ENCODE data around the gene GOLIM4.

The GOLIM4 gene

DNA sequence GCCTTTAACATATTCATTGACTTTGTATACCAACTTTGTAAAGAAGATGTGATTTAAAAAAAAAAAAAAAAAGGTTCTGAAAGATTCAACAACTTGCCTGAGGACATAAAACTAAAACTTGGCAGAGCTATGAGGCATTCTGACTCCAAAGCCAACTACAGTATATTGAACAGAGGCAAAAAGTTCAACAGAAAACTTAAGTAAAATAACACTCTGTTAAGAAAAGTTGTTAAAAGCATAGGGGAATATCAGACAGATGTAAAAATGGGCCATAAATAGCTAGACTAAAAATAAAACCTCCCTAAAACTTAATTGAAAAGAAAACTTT is 23.4 kb downstream of the GOLIM4 start:
- no peak for TF ChIP-seq YY1 (IDR thresholded peaks at IDR 0.05; ENCODE audit: insufficient read depth, insufficient read length)
- no peak for TF ChIP-seq ZNF274 (IDR thresholded peaks at IDR 0.05; ENCODE audit: low read depth, low read length)
- no peak for TF ChIP-seq SUZ12 (IDR thresholded peaks at IDR 0.05; ENCODE audit: extremely low read depth, insufficient read depth, insufficient read length)
- H3K9ac ChIP-seq (ENCODE audit: insufficient read length, low read depth), result no peak overlapping the region
- H3K4me3 ChIP-seq (ENCODE audit: insufficient read length, low read depth), result no peak overlapping the region
- no peaks in the 10 kb centered on the region for H3K9me3 ChIP-seq (ENCODE audit: insufficient read depth, low read length)
- no peak for DNase-seq (ENCODE audit: low read depth, low spot score)
- H3K4me1 ChIP-seq (ENCODE audit: insufficient read depth, insufficient read length), result no peaks in the 10 kb centered on the region
- no peaks in the 10 kb centered on the region for H3K27me3 ChIP-seq (ENCODE audit: insufficient read depth, insufficient read length)
- peaks cover 6% of the 10 kb centered on the region for H3K36me3 ChIP-seq (ENCODE audit: insufficient read depth, insufficient read length, low read length)

DNA sequence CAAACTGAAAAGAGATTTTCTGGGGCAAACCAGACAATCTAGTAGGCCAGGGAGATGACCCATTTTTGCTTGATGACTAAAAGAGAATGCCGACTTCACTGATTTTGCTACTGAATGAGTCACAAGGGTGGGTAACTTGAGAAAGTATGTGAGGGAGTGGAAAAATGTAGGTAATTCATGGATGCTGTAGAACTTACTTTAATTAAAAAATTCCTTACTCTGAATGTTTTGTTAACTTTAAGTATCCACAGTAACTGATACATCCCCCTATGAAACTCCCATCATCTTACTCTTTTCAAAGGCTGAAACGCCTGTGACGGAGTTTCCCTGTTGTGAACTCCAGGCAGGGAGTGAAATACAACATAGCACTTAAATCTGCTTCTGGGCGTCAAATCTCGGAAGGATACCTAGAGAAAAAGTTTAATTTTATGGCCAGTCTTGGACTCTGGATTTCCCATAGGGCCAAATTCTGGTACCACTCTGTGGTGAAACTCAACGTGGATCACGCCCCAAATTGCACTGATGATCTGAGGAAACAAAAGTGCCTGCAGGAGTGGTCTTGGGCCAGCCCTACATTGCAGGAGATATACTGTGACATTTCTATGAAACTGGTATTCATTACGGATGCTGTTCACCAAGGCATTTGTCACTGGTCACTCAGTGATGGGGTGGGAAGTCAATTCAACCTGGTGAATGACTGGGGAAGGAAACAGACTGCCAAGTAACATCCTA is 24.0 kb downstream of the GOLIM4 start:
- Histone ChIP-seq H3K27me3 (ENCODE audit: insufficient read depth, insufficient read length) (no peaks in the 10 kb centered on the region), H3K9me3 (ENCODE audit: insufficient read depth, low read length) (no peaks in the 10 kb centered on the region), H3K4me1 (ENCODE audit: insufficient read depth, insufficient read length) (no peaks in the 10 kb centered on the region), H3K9ac (ENCODE audit: insufficient read length, low read depth) (no peak overlapping the region), H3K36me3 (ENCODE audit: insufficient read depth, insufficient read length, low read length) (peaks cover 3% of the 10 kb centered on the region), H3K4me3 (ENCODE audit: insufficient read length, low read depth) (no peak overlapping the region)
- TF ChIP-seq YY1 (IDR thresholded peaks at IDR 0.05; ENCODE audit: insufficient read depth, insufficient read length) (no peak), ZNF274 (IDR thresholded peaks at IDR 0.05; ENCODE audit: low read depth, low read length) (no peak), SUZ12 (IDR thresholded peaks at IDR 0.05; ENCODE audit: extremely low read depth, insufficient read depth, insufficient read length) (no peak)
- no peak for DNase-seq (ENCODE audit: low read depth, low spot score)

DNA sequence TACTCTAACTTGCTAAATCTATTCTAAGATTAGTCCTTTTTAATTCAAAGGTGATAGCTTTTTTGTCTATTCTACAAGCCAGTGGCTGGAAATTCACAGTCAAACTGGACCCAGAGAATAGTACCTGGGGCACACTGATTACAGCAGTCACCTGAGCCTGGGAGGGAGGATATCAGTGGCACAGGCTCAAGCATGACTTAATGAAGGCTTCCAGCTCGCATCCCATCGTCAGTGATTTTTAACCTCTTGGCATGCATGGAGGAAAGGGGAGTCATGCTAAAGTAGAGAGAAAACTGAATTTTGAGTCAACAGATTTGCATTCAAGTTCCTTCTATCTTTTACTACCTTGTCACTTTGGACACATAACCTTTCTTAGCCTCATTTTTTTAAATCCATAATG is 24.8 kb downstream of the GOLIM4 start:
- Histone ChIP-seq H3K27me3 (ENCODE audit: insufficient read depth, insufficient read length) (no peaks in the 10 kb centered on the region), H3K4me1 (ENCODE audit: insufficient read depth, insufficient read length) (no peaks in the 10 kb centered on the region), H3K9ac (ENCODE audit: insufficient read length, low read depth) (no peak overlapping the region), H3K36me3 (ENCODE audit: insufficient read depth, insufficient read length, low read length) (peaks cover 3% of the 10 kb centered on the region), H3K9me3 (ENCODE audit: insufficient read depth, low read length) (no peaks in the 10 kb centered on the region), H3K4me3 (ENCODE audit: insufficient read length, low read depth) (no peak overlapping the region)
- DNase-seq (ENCODE audit: low read depth, low spot score), result no peak
- TF ChIP-seq YY1 (IDR thresholded peaks at IDR 0.05; ENCODE audit: insufficient read depth, insufficient read length), result no peak
- TF ChIP-seq ZNF274 (IDR thresholded peaks at IDR 0.05; ENCODE audit: low read depth, low read length), result no peak
- no peak for TF ChIP-seq SUZ12 (IDR thresholded peaks at IDR 0.05; ENCODE audit: extremely low read depth, insufficient read depth, insufficient read length)

DNA sequence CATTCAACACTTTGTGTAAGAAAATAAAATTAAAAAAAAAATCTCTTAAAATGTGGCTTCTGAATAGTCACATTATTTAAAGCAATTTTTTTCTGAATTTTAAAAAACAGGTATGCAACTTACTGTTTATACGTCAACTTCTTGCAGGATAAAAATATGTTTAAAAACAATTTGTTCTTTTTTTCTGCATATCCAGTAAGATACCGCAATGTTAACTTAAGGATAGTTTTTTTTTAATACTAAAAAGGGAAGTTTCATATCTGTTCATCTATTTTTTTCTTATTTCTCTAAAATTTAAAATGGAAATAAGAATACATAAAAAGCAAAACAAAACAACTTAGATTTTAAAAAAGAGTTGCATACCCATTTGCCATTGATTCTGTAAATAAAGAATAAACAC is 27.4 kb downstream of the GOLIM4 start:
- H3K4me1 ChIP-seq (ENCODE audit: insufficient read depth, insufficient read length), result no peaks in the 10 kb centered on the region
- TF ChIP-seq ZNF274 (IDR thresholded peaks at IDR 0.05; ENCODE audit: low read depth, low read length) (no peak), SUZ12 (IDR thresholded peaks at IDR 0.05; ENCODE audit: extremely low read depth, insufficient read depth, insufficient read length) (no peak), YY1 (IDR thresholded peaks at IDR 0.05; ENCODE audit: insufficient read depth, insufficient read length) (no peak)

DNA sequence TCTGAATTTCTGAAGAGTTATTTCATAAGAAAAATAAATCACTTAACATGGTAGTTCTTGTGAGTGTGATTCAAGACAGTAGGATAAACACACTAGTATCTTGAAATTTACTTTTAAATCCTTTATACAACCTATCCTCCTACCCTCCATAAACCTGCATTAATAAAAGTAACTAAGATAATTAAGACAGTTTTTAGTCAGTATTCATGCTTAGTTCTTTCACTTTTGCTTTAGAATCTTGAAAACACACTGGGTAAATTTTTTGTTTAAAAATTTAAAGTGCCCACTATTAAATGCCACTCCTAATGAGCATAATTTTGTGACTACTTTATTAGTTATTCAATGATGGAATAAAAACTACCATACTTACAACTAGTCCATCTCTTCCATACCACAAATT is 28.8 kb downstream of the GOLIM4 start:
- Histone ChIP-seq H3K36me3 (ENCODE audit: insufficient read depth, insufficient read length, low read length) (no peaks in the 10 kb centered on the region), H3K9me3 (ENCODE audit: insufficient read depth, low read length) (no peaks in the 10 kb centered on the region), H3K9ac (ENCODE audit: insufficient read length, low read depth) (no peak overlapping the region), H3K4me1 (ENCODE audit: insufficient read depth, insufficient read length) (no peaks in the 10 kb centered on the region), H3K4me3 (ENCODE audit: insufficient read length, low read depth) (no peak overlapping the region), H3K27me3 (ENCODE audit: insufficient read depth, insufficient read length) (no peaks in the 10 kb centered on the region)
- TF ChIP-seq SUZ12 (IDR thresholded peaks at IDR 0.05; ENCODE audit: extremely low read depth, insufficient read depth, insufficient read length) (no peak), YY1 (IDR thresholded peaks at IDR 0.05; ENCODE audit: insufficient read depth, insufficient read length) (no peak), ZNF274 (IDR thresholded peaks at IDR 0.05; ENCODE audit: low read depth, low read length) (no peak)
- DNase-seq (ENCODE audit: low read depth, low spot score), result no peak

More for the DNA sequence above, 27.4 kb downstream of the GOLIM4 start:
- Histone ChIP-seq H3K27me3 (ENCODE audit: insufficient read depth, insufficient read length) (no peaks in the 10 kb centered on the region), H3K36me3 (ENCODE audit: insufficient read depth, insufficient read length, low read length) (peaks cover 3% of the 10 kb centered on the region), H3K4me3 (ENCODE audit: insufficient read length, low read depth) (no peak overlapping the region), H3K9ac (ENCODE audit: insufficient read length, low read depth) (no peak overlapping the region), H3K9me3 (ENCODE audit: insufficient read depth, low read length) (no peaks in the 10 kb centered on the region)
- DNase-seq (ENCODE audit: low read depth, low spot score), result no peak

DNA sequence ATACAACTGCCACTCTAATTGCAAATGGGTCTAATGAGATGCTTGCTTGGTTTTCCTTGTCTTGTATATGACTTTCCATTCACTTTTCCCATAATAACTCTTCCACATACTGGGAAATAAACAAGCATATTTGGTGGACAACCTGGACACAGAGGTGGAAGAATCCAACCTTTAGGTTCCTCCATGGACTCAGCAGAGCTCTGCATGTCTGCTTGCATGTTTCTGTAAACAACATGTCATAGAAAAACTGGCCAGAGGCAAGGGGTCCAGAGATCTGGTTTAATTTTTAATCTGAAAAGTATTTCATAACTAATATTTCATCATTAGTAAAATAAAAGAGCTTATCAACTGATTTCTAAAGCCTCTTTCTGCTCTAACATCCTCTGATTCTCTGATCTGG is 30.2 kb downstream of the GOLIM4 start:
- no peak overlapping the region for H3K9ac ChIP-seq (ENCODE audit: insufficient read length, low read depth)
- no peak overlapping the region for H3K4me3 ChIP-seq (ENCODE audit: insufficient read length, low read depth)
- H3K9me3 ChIP-seq (ENCODE audit: insufficient read depth, low read length), result no peaks in the 10 kb centered on the region
- H3K27me3 ChIP-seq (ENCODE audit: insufficient read depth, insufficient read length), result no peaks in the 10 kb centered on the region
- DNase-seq (ENCODE audit: low read depth, low spot score), result no peak
- no peaks in the 10 kb centered on the region for H3K36me3 ChIP-seq (ENCODE audit: insufficient read depth, insufficient read length, low read length)
- no peaks in the 10 kb centered on the region for H3K4me1 ChIP-seq (ENCODE audit: insufficient read depth, insufficient read length)
- TF ChIP-seq YY1 (IDR thresholded peaks at IDR 0.05; ENCODE audit: insufficient read depth, insufficient read length) (no peak), ZNF274 (IDR thresholded peaks at IDR 0.05; ENCODE audit: low read depth, low read length) (no peak), SUZ12 (IDR thresholded peaks at IDR 0.05; ENCODE audit: extremely low read depth, insufficient read depth, insufficient read length) (no peak)

DNA sequence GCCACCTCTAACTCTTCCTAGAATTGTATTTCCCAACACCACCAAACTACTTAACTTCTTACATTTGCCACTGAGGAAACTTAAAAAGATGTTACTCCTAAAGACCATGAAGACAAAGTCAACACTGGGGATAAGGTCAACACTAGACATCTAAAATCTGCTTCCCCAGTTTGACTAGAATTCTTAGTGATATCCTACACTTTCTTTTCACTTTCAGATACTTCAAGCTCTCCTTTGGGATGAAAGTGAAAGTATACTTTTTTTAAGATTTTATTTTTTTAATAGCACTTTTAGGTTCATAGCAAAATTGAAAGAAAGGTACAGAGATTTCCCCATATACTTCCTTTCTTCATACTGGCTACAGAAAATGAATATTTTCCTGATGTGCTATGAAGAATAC is 32.6 kb downstream of the GOLIM4 start:
- Histone ChIP-seq H3K4me1 (ENCODE audit: insufficient read depth, insufficient read length) (no peaks in the 10 kb centered on the region), H3K36me3 (ENCODE audit: insufficient read depth, insufficient read length, low read length) (no peaks in the 10 kb centered on the region), H3K4me3 (ENCODE audit: insufficient read length, low read depth) (no peak overlapping the region), H3K9ac (ENCODE audit: insufficient read length, low read depth) (no peak overlapping the region), H3K27me3 (ENCODE audit: insufficient read depth, insufficient read length) (no peaks in the 10 kb centered on the region), H3K9me3 (ENCODE audit: insufficient read depth, low read length) (no peaks in the 10 kb centered on the region)
- DNase-seq (ENCODE audit: low read depth, low spot score), result no peak
- TF ChIP-seq SUZ12 (IDR thresholded peaks at IDR 0.05; ENCODE audit: extremely low read depth, insufficient read depth, insufficient read length), result no peak
- TF ChIP-seq ZNF274 (IDR thresholded peaks at IDR 0.05; ENCODE audit: low read depth, low read length), result no peak
- TF ChIP-seq YY1 (IDR thresholded peaks at IDR 0.05; ENCODE audit: insufficient read depth, insufficient read length), result no peak

Measured in NT2/D1 (cell line).